Prostate gland (tissue), 2 donors: ENCODE results near the gene ALG8.

ENCODE experiments used
- POLR2A ChIP-seq: fragments of 450-650 bp; IDR thresholded peaks from one replicate; pipeline ENCODE4 v1.6.1; 2016; ENCODE audit warnings: antibody characterized with exemption, mild to moderate bottlenecking
- POLR2AphosphoS5 ChIP-seq: sonication (generic); formaldehyde crosslinking; IDR thresholded peaks from one replicate; pipeline ENCODE4 v1.6.1; 2017; ENCODE audit warnings: antibody characterized with exemption
- TF ChIP-seq, protein P1 (sequence below), 4 experiments: fragments of 200-600 bp in 2 of 4; fragments of 450-650 bp in 2 of 4; sonication (generic) in 2 of 4; IDR thresholded peaks; 1 replicate in 3 of 4; 2 replicates in 1 of 4; pipeline ENCODE4 v1.5.1; 2016 to 2019; ENCODE audit warnings: antibody characterized with exemption in 4 of 4, mild to moderate bottlenecking in 2 of 4, moderate library complexity in 2 of 4

GRCh38 chr11:78057462-78058055 is 81.9 kb downstream of the ALG8 start:
- TF ChIP-seq POLR2AphosphoS5 = no peak
- TF ChIP-seq, protein P1, sequence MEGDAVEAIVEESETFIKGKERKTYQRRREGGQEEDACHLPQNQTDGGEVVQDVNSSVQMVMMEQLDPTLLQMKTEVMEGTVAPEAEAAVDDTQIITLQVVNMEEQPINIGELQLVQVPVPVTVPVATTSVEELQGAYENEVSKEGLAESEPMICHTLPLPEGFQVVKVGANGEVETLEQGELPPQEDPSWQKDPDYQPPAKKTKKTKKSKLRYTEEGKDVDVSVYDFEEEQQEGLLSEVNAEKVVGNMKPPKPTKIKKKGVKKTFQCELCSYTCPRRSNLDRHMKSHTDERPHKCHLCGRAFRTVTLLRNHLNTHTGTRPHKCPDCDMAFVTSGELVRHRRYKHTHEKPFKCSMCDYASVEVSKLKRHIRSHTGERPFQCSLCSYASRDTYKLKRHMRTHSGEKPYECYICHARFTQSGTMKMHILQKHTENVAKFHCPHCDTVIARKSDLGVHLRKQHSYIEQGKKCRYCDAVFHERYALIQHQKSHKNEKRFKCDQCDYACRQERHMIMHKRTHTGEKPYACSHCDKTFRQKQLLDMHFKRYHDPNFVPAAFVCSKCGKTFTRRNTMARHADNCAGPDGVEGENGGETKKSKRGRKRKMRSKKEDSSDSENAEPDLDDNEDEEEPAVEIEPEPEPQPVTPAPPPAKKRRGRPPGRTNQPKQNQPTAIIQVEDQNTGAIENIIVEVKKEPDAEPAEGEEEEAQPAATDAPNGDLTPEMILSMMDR (IDR thresholded peaks at IDR 0.05) = no peak
- no peak for TF ChIP-seq POLR2A
